Measurements from ENCODE around the gene DSCAML1. TPM values are rescaled to one million over a fixed set of nuclear protein-coding genes. Genes with fewer than 3 reads are reported as not detected.

DSCAML1 gene
- total and polyA plus RNA-seq, 2 experiments from 2014 or later = not detected

DNA sequence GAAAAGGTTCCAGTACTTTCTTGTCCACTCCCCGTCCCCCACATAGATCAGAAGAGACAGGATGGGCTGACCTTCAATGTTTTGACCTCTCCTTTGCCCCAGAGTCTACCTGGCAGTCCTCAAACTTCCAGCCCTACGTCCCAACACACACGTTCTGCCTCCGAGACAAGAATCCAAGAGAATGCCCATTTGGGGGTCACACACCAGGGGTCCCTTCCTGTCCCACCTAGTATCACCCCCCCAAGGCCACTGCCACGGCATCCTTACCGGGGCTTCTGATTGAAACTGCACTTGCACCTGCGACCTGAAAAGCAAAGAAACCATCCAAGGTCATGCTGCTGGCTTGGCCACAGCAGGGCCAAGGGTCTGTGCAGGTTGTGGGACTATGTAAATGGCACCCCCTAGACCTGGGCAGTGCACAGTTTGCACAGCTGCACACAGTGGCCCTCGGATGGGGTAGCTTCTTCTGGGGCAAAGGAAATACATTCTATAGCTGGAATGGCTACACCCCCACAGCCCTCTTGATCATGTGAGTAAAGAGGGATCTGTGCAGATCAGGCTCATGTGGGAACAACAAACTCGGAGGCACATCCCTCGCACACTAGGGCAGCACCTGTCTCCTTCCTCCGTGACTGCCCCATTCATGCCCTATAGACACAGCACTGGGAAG lies 44.0 kb upstream of the DSCAML1 start:
- no peak overlapping the region for H3K27ac ChIP-seq
- no peak overlapping the region for H3K9ac ChIP-seq
- no peaks in the 10 kb centered on the region for H4K20me1 ChIP-seq (ENCODE audit: insufficient read depth)
- TF ChIP-seq EZH2 (IDR thresholded peaks at IDR 0.05; ENCODE audit: insufficient read depth, poor library complexity, severe bottlenecking) = no peak
- no peak for TF ChIP-seq EZH2phosphoT487 (IDR thresholded peaks at IDR 0.05; ENCODE audit: insufficient read depth, low read depth)
- no peak overlapping the region for H2AFZ ChIP-seq
- no peaks in the 10 kb centered on the region for H3F3A ChIP-seq (ENCODE audit: insufficient read depth)
- WGBS, 2 experiments (ENCODE audit: low coverage in 1 of 2, low lambda C conversion rate in 2 of 2, missing lambda C conversion rate in 2 of 2) = 42 to 48% methylated on average over 11 of the region's 11 CpGs
- no peak overlapping the region for H3K4me3 ChIP-seq
- no peak overlapping the region for H3K4me2 ChIP-seq (ENCODE audit: unreplicated experiment)
- H3K9me2 ChIP-seq (ENCODE audit: insufficient read depth) = no peaks in the 10 kb centered on the region
- H3K27me3 ChIP-seq (replicated peaks; ENCODE audit: insufficient read depth) = peaks cover 32% of the 10 kb centered on the region
- DNase-seq = no peak
- H3K79me2 ChIP-seq (ENCODE audit: insufficient read depth) = no peaks in the 10 kb centered on the region
- H3K4me1 ChIP-seq (ENCODE audit: insufficient read depth) = no peaks in the 10 kb centered on the region
- no peaks in the 10 kb centered on the region for H3K36me3 ChIP-seq (ENCODE audit: low read depth)
- in situ Hi-C loops (cut with MboI) = no loop called here
- no peaks in the 10 kb centered on the region for H3K9me3 ChIP-seq (ENCODE audit: low read depth)

DNA sequence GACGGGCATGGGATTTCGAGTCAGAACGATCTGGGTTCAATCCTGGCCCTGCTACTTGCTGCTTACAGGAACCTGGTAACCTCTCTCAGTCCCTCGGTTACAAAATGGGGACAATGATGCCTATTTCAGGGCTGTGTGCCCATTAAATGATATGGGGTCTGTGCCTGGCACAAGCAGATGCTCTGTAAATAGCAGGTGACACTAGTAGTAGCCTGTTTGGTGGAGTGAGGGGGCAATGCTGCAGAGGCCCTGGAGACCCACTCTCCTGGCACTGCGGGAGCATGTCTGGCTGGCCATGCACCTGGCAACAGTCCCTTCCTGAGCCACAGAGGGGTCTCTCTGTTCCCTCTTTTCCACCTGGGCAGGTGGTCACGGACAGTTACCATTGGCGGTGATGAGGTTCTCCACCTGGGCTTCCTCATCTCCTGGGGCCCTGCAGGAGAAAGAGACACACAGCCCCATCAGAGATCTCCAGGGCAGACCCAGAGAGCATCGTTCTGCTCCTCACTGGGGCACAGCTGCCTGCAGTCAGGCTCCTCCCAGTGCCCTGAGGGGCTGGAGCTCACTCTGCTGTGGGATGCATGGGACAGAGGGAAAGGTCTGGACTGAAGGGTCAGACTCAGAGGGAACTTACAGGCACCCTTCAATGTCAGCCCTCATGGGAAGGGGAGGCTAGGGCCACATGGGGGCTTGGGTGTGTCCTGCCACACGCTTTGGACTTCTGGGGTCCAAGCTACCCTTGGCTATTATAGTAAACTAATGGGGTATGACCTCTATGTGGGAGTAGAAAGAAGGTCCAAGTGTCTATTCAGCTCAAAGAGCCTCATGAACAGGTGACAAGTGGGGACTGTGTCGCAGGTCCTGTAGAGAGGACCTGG lies 43.2 kb upstream of the DSCAML1 start:
- Histone ChIP-seq H4K20me1 (ENCODE audit: insufficient read depth) (no peaks in the 10 kb centered on the region), H3K4me2 (ENCODE audit: unreplicated experiment) (no peak overlapping the region), H3F3A (ENCODE audit: insufficient read depth) (no peaks in the 10 kb centered on the region), H3K27me3 (replicated peaks; ENCODE audit: insufficient read depth) (peaks cover 29% of the 10 kb centered on the region), H3K9me2 (ENCODE audit: insufficient read depth) (no peaks in the 10 kb centered on the region), H3K79me2 (ENCODE audit: insufficient read depth) (no peaks in the 10 kb centered on the region), H3K4me1 (ENCODE audit: insufficient read depth) (no peaks in the 10 kb centered on the region), H3K9ac (no peak overlapping the region), H3K4me3 (no peak overlapping the region), H3K9me3 (ENCODE audit: low read depth) (no peaks in the 10 kb centered on the region), H3K36me3 (ENCODE audit: low read depth) (no peaks in the 10 kb centered on the region), H3K27ac (no peak overlapping the region), H2AFZ (no peak overlapping the region)
- TF ChIP-seq EZH2 (IDR thresholded peaks at IDR 0.05; ENCODE audit: insufficient read depth, poor library complexity, severe bottlenecking) = no peak
- TF ChIP-seq EZH2phosphoT487 (IDR thresholded peaks at IDR 0.05; ENCODE audit: insufficient read depth, low read depth) = no peak
- in situ Hi-C loops (cut with MboI) = loop anchor here (10.0 kb wide), 1 partner anchor 215 kb away; no protein-coding TSS in a partner anchor
- DNase-seq = no peak
- 53 to 60% methylated on average over 10 of the region's 10 CpGs for WGBS, 2 experiments (ENCODE audit: low coverage in 1 of 2, low lambda C conversion rate in 2 of 2, missing lambda C conversion rate in 2 of 2)

DNA sequence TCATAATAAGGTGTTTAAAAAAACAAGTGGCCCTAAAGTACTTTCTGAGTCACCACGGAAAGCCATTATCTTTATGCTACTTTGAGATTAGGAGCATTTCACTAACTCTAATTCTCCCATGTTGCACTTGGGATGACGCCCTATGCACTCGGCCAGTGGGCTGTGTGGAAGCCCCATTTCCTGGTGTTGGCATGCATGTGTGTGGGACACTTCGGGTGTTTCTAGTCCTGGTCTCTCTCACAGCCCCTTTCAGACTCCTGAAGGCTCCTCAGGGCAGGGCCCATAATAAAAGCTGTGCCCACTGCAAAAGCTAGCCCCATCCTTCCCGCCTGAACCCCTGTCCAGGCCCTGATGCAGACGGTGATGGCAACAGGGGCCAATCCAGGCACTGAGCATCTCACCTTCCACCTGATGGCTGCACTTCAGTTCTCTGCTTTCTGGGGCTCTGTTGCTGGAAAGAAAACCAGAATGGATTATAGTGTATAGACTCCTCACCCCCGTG lies 42.4 kb upstream of the DSCAML1 start:
- H3K9me2 ChIP-seq (ENCODE audit: insufficient read depth) = no peaks in the 10 kb centered on the region
- no peaks in the 10 kb centered on the region for H3K9me3 ChIP-seq (ENCODE audit: low read depth)
- H4K20me1 ChIP-seq (ENCODE audit: insufficient read depth) = no peaks in the 10 kb centered on the region
- H3K9ac ChIP-seq = no peak overlapping the region
- no peaks in the 10 kb centered on the region for H3K4me1 ChIP-seq (ENCODE audit: insufficient read depth)
- H3K4me2 ChIP-seq (ENCODE audit: unreplicated experiment) = no peak overlapping the region
- TF ChIP-seq EZH2phosphoT487 (IDR thresholded peaks at IDR 0.05; ENCODE audit: insufficient read depth, low read depth) (no peak), EZH2 (IDR thresholded peaks at IDR 0.05; ENCODE audit: insufficient read depth, poor library complexity, severe bottlenecking) (no peak)
- H3F3A ChIP-seq (ENCODE audit: insufficient read depth) = no peaks in the 10 kb centered on the region
- peaks cover 35% of the 10 kb centered on the region for H3K27me3 ChIP-seq (replicated peaks; ENCODE audit: insufficient read depth)
- WGBS, 2 experiments (ENCODE audit: low coverage in 1 of 2, low lambda C conversion rate in 2 of 2, missing lambda C conversion rate in 2 of 2) = 40 to 53% methylated on average over 7 of the region's 7 CpGs
- no peak overlapping the region for H3K27ac ChIP-seq
- H3K36me3 ChIP-seq (ENCODE audit: low read depth) = no peaks in the 10 kb centered on the region
- no peak overlapping the region for H2AFZ ChIP-seq
- in situ Hi-C loops (cut with MboI) = loop anchor here (10.0 kb wide), 1 partner anchor 215 kb away; no protein-coding TSS in a partner anchor
- no peak overlapping the region for H3K4me3 ChIP-seq
- no peak for DNase-seq
- no peaks in the 10 kb centered on the region for H3K79me2 ChIP-seq (ENCODE audit: insufficient read depth)

DNA sequence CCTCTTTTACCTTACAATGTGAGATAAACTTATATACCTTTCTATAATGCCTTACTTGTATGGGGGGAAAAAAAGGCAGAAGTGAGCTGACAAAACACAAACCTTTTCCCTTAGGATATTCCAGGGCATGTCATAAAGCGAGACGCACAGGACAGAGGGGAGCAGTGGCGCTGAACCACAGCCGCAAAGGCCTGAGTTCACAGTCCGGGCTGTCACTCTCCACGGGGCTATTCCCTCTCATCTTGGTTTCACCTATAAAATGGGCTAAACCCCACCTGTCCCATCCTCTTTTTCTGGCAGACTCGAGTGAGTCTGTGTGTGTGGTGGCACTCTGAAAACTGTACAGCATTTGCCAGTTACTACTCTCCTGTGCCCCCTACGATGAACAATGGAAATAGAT lies 41.9 kb upstream of the DSCAML1 start:
- Histone ChIP-seq H3K27me3 (replicated peaks; ENCODE audit: insufficient read depth) (peaks cover 41% of the 10 kb centered on the region), H2AFZ (no peak overlapping the region)
- TF ChIP-seq EZH2phosphoT487 (IDR thresholded peaks at IDR 0.05; ENCODE audit: insufficient read depth, low read depth) (no peak), EZH2 (IDR thresholded peaks at IDR 0.05; ENCODE audit: insufficient read depth, poor library complexity, severe bottlenecking) (no peak)

More for the DNA sequence above, 41.9 kb upstream of the DSCAML1 start:
- Histone ChIP-seq H3K9me3 (ENCODE audit: low read depth) (no peaks in the 10 kb centered on the region), H3K4me2 (ENCODE audit: unreplicated experiment) (no peak overlapping the region), H3K4me3 (no peak overlapping the region), H3K9ac (no peak overlapping the region), H3F3A (ENCODE audit: insufficient read depth) (no peaks in the 10 kb centered on the region), H3K27ac (no peak overlapping the region), H3K36me3 (ENCODE audit: low read depth) (no peaks in the 10 kb centered on the region), H3K9me2 (ENCODE audit: insufficient read depth) (no peaks in the 10 kb centered on the region), H4K20me1 (ENCODE audit: insufficient read depth) (no peaks in the 10 kb centered on the region), H3K79me2 (ENCODE audit: insufficient read depth) (no peaks in the 10 kb centered on the region), H3K4me1 (ENCODE audit: insufficient read depth) (no peaks in the 10 kb centered on the region)
- 54 to 55% methylated on average over 8 of the region's 8 CpGs for WGBS, 2 experiments (ENCODE audit: low coverage in 1 of 2, low lambda C conversion rate in 2 of 2, missing lambda C conversion rate in 2 of 2)
- in situ Hi-C loops (cut with MboI) = loop anchor here (10.0 kb wide), 1 partner anchor 216 kb away; no protein-coding TSS in a partner anchor
- DNase-seq = no peak
